ENCODE results near the gene SUPT7L.
A peak's percentile ranks its signal among the peaks of the same experiment; 100 is the strongest.
"Not testable (repeated sequence)": the region's sequence is repeated elsewhere in the genome, so short reads cannot be mapped to it uniquely, and the experiment has no call there.

Gene SUPT7L

GRCh38 chr2:27640722-27641245 lies 22.6 kb downstream of the SUPT7L start:
- no peak for DNase-seq (ENCODE audit: low read depth in 2 of 2, low spot score in 1 of 2)

- DNase-seq (ENCODE audit: low read depth in 2 of 2, low spot score in 1 of 2), result no peak
Observed at GRCh38 chr2:27638709-27639108, 24.7 kb downstream of the SUPT7L start.

- no peak for DNase-seq (ENCODE audit: low read depth in 2 of 2, low spot score in 1 of 2)
Observed at GRCh38 chr2:27638037-27638637, 25.3 kb downstream of the SUPT7L start.

GRCh38 chr2:27636766-27637165 lies 26.6 kb downstream of the SUPT7L start:
- no peak for DNase-seq (ENCODE audit: low read depth in 2 of 2, low spot score in 1 of 2)

DNA sequence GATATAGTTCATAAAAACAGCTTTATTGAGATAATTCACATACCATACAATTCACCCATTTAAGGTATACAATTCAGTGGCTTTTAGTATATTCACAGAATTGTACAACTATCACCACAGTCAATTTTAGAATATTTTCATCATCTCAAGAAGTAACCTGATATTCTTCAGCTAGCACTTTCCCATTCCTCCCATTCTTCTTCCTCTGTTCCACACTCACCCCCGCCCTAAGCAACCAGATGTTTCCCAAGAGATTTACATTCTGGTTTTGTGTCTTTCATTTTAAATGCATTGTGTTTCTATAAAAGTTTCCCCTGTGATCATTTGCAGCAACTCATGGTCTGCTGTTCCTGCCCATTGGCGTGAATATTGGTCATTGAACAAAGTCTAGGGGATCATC lies 29.1 kb downstream of the SUPT7L start:
- DNase-seq (ENCODE audit: low read depth in 2 of 2, low spot score in 1 of 2), result no peak

GRCh38 chr2:27630257-27630656 lies 33.2 kb downstream of the SUPT7L start:
- not testable (repeated sequence) for DNase-seq (ENCODE audit: low read depth in 2 of 2, low spot score in 1 of 2)

DNA sequence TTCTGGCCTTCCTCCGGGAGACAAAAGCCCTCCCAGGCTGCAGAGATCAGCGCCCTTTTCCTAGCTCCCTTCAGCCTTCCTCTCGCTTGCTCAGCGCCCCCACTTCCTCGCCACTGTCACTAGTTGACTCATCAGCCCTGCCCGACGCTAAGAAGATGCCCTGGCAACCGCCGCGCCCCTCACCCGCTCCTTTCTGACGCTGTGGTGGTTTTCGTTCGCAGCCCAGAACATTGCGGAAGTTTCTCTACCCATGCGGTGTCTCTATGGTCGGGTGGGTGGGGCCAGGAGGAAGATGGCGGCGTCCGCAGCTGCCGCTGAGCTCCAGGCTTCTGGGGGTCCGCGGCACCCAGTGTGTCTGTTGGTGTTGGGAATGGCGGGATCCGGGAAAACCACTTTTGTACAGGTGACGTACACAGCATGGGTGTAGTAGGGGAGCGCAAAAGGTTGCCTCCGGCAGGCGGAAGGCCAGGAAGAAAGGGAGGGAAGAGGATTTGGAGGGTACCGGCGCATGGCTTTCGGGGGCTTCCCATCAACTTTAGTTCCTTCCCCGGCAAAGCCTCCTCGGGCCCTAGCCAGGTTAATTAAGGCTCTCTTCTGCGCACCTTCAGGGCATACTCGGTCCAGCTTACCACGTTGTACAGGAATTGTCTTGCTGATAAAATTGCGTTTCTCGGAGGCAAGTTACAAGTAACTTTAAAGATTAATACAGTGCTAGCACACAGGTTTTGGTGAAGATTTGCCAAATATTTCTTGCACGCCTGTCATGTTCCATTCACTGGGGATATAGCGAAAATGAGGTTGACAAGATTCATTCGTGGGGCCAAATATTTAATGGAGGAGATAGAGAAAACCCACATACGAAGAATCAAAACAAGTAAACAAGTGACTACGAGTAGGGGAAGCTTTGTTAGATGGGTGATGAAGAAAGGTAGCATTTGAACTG lies 34.4 kb downstream of the SUPT7L start, which contains the start of the genes CCDC121 and GPN1:
Gene CCDC121 (minus strand): TSS at position 246 of the 943 bp plus-strand sequence. CDS start 1,213 bp downstream, outside the sequence.
Gene GPN1 (plus strand): TSS at position 284 of the 943 bp plus-strand sequence. CDS start 9 bp downstream, at position 293.
- peak; percentile 90 for DNase-seq (ENCODE audit: low read depth in 2 of 2, low spot score in 1 of 2)

DNA sequence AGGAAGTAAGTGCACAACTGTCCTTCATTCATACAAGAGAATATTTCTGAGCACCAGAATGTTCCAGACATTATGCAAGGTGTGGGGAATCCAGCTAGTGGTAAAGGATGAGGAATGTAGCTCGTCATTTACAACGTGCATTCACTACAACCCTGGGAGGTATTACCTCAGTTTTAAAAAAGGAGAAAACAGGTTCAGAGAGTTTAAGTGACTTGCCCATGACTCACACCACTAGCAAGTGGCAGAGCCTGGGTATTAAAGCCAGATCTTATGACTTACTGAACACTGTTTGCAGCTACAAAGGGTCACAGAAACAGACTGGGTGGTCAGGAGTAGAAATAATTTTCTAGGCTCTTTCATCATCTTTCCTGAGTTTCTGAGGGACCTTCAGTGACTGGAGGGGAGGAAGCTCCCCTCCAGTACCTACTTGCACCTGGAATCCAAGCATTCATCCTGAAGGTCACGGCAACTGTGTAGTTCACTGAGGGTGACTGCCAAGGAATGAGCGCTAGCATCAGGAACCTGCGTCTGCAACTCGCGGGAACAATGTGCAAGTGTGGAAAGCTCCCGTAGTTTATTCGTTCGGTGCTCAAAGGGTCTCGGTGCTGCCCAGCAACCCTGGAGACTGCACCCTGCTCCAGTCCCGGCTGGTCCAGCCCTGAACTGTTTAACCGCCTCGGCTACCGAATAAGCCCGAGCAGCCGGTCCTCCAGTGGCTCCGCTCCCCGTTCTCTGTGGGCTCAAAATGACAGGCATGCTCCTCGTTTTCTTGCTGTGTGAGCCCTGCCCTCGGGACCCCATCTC lies 35.2 kb downstream of the SUPT7L start:
- no peak for DNase-seq (ENCODE audit: low read depth in 2 of 2, low spot score in 1 of 2)

GRCh38 chr2:27626921-27627320 lies 36.5 kb downstream of the SUPT7L start:
- not testable (repeated sequence) for DNase-seq (ENCODE audit: low read depth in 2 of 2, low spot score in 1 of 2)

DNA sequence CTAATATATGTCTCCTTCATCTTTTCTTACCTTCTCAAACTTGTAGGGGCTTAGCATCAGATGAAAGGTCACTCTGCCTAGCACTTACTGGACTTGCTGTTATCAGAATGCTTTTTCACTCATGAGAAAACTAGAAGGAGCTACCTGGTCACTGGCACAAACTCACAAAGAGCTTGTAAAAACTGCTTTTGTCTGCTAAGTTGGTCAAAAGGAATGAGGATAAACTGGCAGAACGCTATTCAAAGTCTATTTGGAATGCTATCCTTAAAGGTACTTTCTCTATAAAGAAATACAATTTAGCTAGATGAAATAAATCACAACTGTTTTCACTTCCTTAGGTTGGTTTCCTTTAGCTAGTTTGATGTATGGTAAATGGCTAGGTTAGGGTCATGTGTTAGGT lies 37.1 kb downstream of the SUPT7L start:
- DNase-seq (ENCODE audit: low read depth in 2 of 2, low spot score in 1 of 2), result not testable (repeated sequence)

DNA sequence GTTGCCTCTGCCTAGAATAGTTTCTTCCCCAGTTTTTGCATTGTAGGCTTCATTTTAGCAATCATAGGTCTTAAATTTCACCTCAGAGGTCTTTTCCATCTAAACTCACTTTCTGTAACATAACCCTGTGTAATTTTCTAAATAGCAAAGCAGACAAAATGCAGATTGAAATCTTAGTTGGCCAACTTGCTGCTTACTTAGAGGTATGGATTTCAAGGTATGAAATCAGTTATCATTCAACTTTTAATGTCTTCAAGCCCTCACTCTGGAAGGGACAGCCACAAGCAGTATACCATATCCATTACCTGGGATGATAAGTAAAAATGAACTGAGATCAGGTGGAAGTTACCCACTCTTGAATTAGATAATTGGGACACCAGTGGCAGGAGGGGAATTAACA lies 38.5 kb downstream of the SUPT7L start:
- no peak for DNase-seq (ENCODE audit: low read depth in 2 of 2, low spot score in 1 of 2)

DNA sequence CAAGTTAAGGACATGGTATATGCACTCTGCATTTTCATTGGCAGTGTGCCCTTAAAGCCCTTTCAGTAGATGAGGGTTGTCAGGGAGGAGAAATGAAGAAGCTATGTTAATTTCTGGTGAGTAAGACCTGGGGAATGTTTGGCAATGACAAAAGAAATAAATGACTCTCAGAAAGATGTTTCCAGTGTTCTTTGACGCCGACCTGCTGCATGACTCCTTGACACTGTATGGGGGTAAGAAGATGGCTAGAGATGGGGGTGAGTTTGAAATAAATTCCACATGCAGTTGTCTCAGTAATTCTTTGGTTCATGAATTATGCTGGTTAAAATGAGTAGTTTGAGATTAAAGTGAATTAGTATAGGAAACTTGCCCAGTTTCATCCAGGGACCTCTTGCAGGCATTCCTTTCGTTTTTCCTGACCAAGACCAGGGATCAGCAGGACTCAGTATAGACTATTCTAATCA lies 40.5 kb downstream of the SUPT7L start:
- DNase-seq (ENCODE audit: low read depth in 2 of 2, low spot score in 1 of 2), result no peak

DNA sequence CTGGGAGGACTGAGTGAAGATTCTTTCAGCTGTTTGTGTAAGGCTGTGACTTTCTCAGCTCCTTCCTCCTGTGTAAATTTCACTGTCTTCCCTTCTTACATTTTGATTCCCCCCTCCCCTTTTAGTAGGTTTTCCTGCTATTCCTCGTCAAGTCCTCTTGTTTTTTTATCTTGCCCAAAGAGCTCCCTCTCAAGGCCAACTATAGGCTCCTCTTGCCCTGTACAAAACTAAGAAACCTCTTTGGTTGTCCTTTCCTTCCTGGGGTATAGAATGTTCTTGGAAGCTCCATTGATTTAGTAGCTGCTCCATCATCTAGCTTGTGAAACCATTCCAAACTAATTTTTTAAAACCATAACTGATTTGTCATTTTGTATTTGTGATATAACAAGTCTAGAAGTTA lies 41.9 kb downstream of the SUPT7L start:
- DNase-seq (ENCODE audit: low read depth in 2 of 2, low spot score in 1 of 2), result no peak

- no peak for DNase-seq (ENCODE audit: low read depth in 2 of 2, low spot score in 1 of 2)
Observed at GRCh38 chr2:27615316-27615715, 48.1 kb downstream of the SUPT7L start.

DNA sequence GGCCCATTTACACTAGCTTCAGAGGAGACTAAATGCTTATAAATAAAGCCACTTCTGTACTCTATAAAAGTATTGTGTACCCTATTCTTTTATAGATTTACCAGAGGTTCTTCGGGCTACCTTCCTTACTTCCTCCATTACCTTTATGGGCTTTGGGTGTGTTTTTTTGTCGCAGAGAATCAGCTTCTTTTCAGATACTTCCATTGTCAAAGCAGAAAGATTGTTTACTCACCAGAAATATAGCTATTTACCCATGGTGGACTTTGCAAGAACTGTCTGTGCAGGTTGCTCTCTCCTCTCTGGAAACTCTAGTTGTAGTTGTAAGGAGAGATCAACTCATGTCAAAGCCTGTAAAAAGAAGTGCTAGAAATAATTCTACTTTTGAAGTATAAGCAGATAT lies 49.4 kb downstream of the SUPT7L start:
- no peak for DNase-seq (ENCODE audit: low read depth in 2 of 2, low spot score in 1 of 2)

DNA sequence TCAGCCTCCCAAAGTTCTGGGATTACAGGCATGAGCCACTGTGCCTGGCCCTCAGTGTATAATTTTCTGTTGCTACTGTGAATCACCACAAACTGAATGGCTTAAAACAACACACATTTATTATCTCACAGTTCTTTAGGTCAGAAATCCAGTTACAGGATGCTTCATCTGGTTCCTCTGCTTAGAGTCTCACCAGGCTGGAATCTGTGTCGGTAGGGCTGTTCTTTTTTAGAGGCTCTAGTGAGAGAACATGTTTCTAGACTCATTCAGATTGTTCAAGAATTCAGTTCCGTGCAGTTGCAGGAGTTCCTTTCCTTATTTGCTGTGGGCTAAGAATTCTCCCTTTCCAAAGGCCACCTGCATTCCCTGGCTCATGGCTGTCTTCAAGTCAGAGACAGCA lies 56.8 kb downstream of the SUPT7L start:
- DNase-seq (ENCODE audit: low read depth in 2 of 2, low spot score in 1 of 2), result no peak
